Adrenal gland (tissue), 5 donors: ENCODE results near the gene MARVELD3.

Experiments used
- CTCF ChIP-seq, 6 experiments: fragments of 450-650 bp in 4 of 6; fragments of 200-600 bp in 2 of 6; sonication (generic) in 1 of 6; IDR thresholded peaks; 1 replicate in 5 of 6; 2 replicates in 1 of 6; pipeline versions ENCODE4 v1.5.1 to v1.8.0; 2016 to 2021; ENCODE audit warnings: antibody characterized with exemption in 6 of 6, mild to moderate bottlenecking in 2 of 6, moderate library complexity in 1 of 6
- POLR2A ChIP-seq, 2 donors: fragments of 450-650 bp; IDR thresholded peaks; one replicate each; pipeline ENCODE4 v1.6.1; 2017; ENCODE audit warnings: antibody characterized with exemption in 2 of 2, mild to moderate bottlenecking in 2 of 2, moderate library complexity in 1 of 2
- donor health status: DM: no; HTN: no; CAD: no.

GRCh38 chr16:71625113-71625850 is 702 bp upstream of the MARVELD3 start:
- no peak for TF ChIP-seq CTCF (IDR thresholded peaks at IDR 0.05)
- no peak for TF ChIP-seq POLR2A (IDR thresholded peaks at IDR 0.05)
